NCI-H2227 treated with DMSO at 0.1 percent for 48 hours (cell line): Measurements from ENCODE around the gene ZC3H12A.
A peak's percentile ranks its signal among the peaks of the same experiment; 100 is the strongest.
"Not testable (repeated sequence)": the region's sequence is repeated elsewhere in the genome, so short reads cannot be mapped to it uniquely, and the experiment has no call there.

ENCODE experiments used
- DNase-seq: peaks from one replicate; lab custom pipeline; 2025; lab: John Stamatoyannopoulos, UW

The ZC3H12A gene

DNA sequence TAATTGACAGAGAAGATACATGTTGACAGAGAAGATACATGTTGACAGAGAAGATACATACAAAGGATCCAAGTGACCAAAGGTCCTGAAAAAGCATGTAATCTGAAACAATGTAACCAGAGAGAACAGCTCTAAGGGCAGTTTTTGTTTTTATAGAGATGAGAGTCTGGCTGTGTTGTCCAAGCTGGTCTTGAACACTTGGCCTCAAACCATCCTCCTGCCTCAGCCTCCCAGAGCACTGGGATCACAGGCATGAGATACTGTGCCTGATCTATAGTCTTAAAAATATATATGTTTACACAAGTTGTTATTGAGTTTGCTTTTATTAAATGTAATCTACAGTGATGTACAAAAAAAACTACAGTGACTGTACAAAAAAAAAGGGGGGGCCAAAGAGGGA, 27.7 kb downstream of the ZC3H12A start:
- no peak for DNase-seq

GRCh38 chr1:37502791-37503190, 28.4 kb downstream of the ZC3H12A start:
- not testable (repeated sequence) for DNase-seq

GRCh38 chr1:37506740-37507139, 32.4 kb downstream of the ZC3H12A start:
- DNase-seq, result no peak

GRCh38 chr1:37509181-37509580, 34.8 kb downstream of the ZC3H12A start:
- DNase-seq, result peak; percentile 10

DNA sequence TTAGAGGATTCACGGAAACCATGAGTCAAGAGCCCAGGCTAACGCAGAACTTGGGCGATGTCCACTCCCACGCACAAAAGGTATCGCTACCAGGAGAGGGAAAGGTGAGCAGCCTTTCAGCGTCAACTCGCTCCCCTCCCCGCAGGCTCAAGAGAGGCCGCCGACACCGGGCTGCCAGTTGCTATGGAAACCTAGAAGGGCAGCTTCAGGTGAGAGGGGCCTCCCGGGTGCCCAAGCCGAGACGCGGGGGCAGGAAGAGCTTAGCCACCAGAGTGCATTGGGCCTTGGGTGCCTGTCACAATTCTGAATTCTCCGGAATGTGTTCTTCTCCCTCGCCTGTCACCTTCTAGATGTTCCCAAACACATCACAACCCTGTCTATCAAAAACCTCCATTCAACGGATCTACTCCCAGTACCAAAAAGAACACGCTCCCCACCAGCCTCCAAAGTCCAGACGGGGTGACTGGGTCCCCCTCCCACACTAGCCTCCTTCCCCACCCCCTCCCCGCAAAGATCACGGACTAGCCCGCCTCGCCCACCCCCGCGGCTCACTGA, 39.5 kb downstream of the ZC3H12A start:
- DNase-seq, result peak; percentile 35

DNA sequence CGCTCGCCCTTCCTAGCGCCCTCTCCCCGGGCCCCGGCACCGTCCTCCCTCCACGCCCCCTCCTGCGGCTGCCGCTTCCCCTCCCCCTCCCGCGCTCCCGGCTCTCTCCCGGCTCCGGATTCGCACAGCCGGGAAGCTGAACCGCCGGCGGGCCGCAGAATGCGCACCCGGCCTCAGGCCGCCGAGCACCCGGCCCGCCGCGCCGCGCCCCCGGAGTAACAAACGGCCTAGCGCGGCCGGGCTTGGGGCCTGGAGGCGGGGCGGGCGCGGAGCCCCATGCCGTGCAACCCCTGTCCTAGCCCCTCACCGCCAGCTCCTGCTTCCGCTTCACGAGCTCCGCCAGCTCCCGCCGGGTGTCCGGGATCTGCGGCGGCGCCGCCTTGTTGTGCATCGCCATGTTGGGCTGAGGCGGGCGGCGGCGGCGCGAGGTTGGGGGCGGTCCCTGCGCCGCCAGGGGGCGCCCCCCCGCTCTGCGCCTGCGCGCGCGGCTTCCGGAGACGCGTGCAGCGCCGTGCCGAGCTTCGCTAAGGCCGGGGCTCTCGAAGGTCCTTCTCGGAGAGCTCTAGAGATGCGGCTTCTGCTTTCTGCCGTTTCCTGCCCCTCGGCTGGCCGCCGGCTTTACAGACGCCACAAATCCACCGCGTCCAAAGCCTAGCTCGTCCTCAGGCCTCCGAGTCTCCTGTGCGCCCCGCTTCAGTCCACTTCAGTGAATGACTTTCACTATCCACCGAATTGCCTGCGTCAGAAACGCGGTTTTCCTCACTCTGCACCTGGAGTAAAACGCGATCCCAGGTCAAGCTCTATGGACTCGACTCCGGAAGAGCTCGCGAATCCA, 40.2 kb downstream of the ZC3H12A start, which contains the start of gene MEAF6:
Gene MEAF6, minus strand, starts transcription at position 417 of the 835 bp plus-strand sequence. Its CDS starts 20 bp downstream, at position 397.
- peak; percentile 80 for DNase-seq

GRCh38 chr1:37515185-37516034, 41.0 kb downstream of the ZC3H12A start:
- no peak for DNase-seq

DNA sequence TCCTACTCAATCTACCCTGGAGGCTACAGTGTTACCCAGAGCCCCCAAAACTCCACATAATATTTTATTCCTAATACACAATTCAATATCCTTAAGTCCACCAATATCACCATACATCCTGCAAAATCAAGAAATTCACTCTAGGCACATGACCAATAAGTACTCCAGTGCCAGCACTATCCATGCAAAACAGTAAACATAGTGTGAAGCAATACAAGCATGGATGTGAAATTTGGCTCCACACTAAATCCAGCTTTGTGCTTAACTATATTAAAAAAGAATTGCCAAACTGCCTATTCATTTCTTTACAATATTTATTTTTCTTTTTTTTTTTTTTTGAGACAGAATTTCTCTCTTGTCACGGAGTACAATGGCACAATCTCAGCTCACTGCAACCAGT, 43.2 kb downstream of the ZC3H12A start:
- DNase-seq, result no peak

- DNase-seq, result not testable (repeated sequence)
Measured at GRCh38 chr1:37518241-37518640, 43.9 kb downstream of the ZC3H12A start.

DNA sequence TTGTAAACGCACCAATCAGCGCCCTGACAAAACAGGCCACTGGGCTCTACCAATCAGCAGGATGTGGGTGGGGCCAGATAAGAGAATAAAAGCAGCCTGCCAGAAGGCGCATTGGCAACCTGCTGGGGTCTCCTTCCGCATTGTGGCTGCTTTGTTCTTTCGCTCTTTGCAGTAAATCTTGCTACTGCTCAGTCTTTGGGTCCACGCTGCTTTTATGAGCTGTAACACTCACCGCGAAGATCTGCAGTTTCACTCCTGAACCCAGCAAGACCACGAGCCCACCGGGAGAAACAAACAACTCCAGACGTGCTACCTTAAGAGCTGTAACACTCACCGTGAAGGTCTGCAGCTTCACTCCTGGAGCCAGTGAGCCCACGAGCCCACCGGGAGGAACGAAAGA, 44.5 kb downstream of the ZC3H12A start:
- not testable (repeated sequence) for DNase-seq

- DNase-seq, result no peak
Measured at GRCh38 chr1:37519613-37520012, 45.2 kb downstream of the ZC3H12A start.

GRCh38 chr1:37529888-37530287, 55.5 kb downstream of the ZC3H12A start:
- DNase-seq, result not testable (repeated sequence)

- not testable (repeated sequence) for DNase-seq
Measured at GRCh38 chr1:37532418-37533156, 58.2 kb downstream of the ZC3H12A start.

DNA sequence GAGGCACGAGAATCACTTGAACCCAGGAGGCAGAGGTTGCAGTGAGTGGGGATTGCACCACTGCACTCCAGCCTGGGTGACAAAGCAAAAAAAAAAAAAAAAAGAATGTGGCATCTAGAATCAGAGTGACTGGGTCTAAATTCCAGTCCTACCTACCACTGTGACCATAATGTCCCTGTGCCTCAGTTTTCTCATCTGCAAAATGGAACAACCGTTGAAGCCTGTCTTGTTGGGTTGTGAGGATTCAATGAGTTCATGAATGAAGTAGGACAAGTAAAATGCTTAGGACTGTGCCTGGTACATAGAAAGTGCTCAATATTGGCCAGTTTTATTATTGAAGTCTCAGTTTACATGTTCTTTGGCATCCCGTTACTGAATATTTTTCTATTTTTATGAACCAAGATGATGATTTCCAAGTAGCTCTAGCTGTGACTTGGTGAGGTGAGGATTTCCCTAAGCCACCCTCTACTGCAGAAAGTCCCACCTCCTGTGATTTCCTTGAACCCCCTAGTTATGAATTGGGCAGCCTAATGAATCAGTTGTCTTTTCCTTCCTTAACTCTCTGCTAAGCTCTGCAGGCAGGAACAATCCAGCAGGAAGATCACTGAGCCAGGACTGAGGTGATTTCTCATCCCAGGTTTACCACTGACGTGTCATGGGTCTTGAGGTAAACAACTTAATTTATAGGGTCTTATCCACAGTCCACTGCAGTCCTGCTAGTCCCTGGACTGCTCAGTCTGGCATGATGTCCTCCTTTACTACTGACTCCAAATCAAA, 59.1 kb downstream of the ZC3H12A start:
- no peak for DNase-seq
